Measurements from ENCODE around the gene ABTB2.

The ABTB2 gene

DNA sequence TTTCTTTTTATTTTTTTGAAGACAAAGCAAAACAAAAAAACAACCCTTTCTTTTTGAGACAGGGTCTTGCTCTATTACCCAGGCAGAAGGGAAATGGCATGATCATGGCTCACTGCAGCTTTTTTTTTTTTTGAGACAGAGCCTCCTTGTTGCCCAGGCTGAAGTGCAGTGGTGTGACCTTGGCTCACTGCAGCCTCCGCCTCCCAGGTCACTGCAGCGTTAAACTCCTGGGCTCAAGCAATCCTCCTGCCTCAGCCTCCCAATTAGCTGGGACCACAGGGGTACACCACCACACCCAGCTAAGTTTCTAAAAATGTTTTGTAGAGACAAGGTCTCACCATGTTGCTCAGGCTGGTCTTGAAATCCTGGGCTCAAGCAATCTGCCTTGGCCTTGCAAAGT, 124.6 kb downstream of the ABTB2 start:
- TF ChIP-seq, protein P1, sequence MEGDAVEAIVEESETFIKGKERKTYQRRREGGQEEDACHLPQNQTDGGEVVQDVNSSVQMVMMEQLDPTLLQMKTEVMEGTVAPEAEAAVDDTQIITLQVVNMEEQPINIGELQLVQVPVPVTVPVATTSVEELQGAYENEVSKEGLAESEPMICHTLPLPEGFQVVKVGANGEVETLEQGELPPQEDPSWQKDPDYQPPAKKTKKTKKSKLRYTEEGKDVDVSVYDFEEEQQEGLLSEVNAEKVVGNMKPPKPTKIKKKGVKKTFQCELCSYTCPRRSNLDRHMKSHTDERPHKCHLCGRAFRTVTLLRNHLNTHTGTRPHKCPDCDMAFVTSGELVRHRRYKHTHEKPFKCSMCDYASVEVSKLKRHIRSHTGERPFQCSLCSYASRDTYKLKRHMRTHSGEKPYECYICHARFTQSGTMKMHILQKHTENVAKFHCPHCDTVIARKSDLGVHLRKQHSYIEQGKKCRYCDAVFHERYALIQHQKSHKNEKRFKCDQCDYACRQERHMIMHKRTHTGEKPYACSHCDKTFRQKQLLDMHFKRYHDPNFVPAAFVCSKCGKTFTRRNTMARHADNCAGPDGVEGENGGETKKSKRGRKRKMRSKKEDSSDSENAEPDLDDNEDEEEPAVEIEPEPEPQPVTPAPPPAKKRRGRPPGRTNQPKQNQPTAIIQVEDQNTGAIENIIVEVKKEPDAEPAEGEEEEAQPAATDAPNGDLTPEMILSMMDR (IDR thresholded peaks at IDR 0.05): no peak

DNA sequence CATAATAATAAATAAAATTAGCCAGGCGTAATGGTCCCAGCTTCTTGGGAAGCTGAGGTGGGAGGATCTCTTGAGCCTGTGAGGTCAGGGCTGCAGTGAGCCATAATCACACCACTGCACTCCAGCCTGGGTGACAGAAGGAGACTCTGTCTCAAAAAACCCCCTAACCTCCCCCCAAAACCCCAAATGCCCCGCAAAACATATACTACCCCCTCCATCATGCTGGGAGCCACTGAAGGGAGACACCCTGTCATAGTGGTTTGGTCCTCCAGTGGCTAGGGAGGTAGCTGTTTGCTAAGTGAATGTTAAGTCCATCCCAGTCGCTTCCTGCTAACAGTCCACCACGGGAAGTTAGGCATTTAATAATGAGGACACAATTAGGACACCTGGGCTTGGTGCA, 125.0 kb downstream of the ABTB2 start:
- TF ChIP-seq, protein P1 (IDR thresholded peaks at IDR 0.05): no peak

- TF ChIP-seq, protein P1 (IDR thresholded peaks at IDR 0.05): no peak
These were observed 131.6 kb downstream of the ABTB2 start for GRCh38 chr11:34226210-34226609.

DNA sequence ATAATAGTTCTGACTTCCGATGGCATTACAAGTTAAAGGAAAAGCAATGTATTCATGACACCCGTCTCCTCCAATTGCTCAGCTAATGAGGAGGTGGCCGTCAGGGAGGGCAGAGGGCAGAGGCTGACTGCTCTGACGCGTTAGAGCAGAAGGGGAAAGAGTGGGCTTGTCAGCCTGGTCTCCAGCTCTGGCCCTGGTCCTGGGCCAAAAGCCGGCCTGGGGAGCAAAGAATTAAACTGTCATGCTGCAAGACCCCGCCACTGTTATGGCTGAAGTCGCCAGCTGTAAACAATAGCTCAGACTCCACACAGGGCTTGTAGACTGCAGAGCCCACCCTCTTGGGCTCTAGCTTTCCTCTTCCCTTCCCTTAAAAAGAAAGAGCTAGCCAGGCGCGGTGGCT, 132.7 kb downstream of the ABTB2 start:
- TF ChIP-seq, protein P1 (IDR thresholded peaks at IDR 0.05): no peak

GRCh38 chr11:34224434-34224966, 133.3 kb downstream of the ABTB2 start:
- TF ChIP-seq, protein P1 (IDR thresholded peaks at IDR 0.05): no peak

DNA sequence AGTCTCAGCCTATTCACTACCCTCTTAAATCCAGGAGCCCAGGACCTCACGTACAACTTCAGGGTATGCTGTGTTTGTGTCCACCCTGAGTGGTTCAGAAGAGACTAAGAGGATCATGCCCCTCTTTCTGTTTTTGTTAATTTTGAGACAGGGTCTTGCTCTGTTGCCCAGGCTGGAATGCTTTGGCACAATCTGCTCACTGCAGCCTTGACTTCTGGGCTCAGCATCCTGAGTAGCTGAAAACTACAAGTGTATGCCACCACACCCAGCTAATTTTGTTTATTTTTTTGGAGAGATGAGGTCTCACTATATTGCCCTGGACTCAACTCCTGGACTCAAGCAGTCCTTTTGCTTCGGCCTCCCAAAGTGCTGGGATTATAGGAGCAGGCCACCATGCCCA, 133.9 kb downstream of the ABTB2 start:
- TF ChIP-seq, protein P1 (IDR thresholded peaks at IDR 0.05): no peak

DNA sequence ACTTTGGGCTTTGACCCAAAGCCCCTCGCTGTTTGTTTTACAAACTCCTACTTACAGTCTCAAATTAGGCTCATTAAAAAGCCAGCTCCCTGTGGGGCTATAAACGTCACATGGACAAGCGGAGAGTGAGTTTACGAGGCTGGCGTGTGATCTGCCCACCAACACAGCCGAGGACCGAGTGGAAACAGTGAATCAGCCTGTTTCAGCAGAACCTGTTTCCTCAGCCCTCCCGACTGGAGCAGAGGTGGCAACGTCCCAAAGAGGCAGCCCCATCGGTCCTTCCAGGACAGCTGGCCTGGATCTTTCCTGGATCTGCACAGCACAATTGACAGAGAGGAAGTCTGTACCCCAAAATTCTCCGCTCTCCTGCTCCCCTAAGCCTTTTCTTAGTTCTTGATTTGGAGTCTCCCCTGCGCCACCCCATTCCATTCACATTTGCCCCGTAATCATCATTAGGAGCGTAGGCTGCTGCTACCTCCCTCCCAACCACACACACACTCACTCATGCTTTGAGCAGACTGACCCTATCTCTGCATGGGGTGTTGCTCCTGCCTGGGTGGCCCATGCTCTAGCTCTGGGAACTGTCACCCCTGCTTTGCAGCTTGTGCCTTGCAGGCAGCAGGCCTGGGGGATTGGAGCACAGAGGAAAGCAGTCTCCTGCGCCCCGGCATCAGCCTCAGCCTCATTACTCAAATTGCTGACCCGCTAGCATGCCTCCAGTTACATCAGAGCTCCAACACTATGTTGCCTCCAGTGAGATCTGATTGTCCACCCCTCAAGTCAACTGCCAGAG, 134.6 kb downstream of the ABTB2 start:
- TF ChIP-seq, protein P1 (IDR thresholded peaks at IDR 0.05): no peak
